ENCODE results near the gene HSD17B4.
"Not testable (repeated sequence)": the region's sequence is repeated elsewhere in the genome, so short reads cannot be mapped to it uniquely, and the experiment has no call there.

DNA sequence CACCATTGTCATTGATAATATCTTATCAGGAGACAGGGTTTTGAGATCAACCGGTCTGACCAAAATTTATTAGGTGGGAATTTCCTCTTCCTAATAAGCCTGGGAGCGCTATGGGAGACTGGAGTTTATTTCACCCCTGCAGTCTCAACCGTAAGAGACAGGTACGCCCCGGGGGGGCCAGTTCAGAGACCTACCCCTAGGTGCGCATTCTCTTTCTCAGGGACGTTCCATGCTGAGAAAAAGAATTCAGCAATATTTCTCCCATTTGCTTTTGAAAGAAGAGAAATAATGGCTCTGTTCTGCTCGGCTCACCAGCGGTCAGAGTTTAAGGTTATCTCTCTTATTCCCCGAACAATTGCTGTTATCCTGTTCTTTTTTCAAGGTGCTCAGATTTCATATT, 28.3 kb downstream of the HSD17B4 start:
- TF ChIP-seq, protein P1, sequence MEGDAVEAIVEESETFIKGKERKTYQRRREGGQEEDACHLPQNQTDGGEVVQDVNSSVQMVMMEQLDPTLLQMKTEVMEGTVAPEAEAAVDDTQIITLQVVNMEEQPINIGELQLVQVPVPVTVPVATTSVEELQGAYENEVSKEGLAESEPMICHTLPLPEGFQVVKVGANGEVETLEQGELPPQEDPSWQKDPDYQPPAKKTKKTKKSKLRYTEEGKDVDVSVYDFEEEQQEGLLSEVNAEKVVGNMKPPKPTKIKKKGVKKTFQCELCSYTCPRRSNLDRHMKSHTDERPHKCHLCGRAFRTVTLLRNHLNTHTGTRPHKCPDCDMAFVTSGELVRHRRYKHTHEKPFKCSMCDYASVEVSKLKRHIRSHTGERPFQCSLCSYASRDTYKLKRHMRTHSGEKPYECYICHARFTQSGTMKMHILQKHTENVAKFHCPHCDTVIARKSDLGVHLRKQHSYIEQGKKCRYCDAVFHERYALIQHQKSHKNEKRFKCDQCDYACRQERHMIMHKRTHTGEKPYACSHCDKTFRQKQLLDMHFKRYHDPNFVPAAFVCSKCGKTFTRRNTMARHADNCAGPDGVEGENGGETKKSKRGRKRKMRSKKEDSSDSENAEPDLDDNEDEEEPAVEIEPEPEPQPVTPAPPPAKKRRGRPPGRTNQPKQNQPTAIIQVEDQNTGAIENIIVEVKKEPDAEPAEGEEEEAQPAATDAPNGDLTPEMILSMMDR (IDR thresholded peaks at IDR 0.05; ENCODE audit: borderline replicate concordance, extremely low read depth, low read length, poor library complexity, severe bottlenecking) = not testable (repeated sequence)
- not testable (repeated sequence) for TF ChIP-seq EZH2 (IDR thresholded peaks at IDR 0.05; ENCODE audit: borderline replicate concordance, low read depth, low read length, severe bottlenecking)

All from DND-41 (cell line).